Thyroid gland (tissue), 4 donors: ENCODE data around the gene BAD.

Source experiments
- POLR2A ChIP-seq, 2 donors: fragments of 450-650 bp; IDR thresholded peaks; one replicate each; pipeline ENCODE4 v1.6.1; 2017; ENCODE audit warnings: antibody characterized with exemption in 2 of 2, mild to moderate bottlenecking in 2 of 2, moderate library complexity in 1 of 2
- TF ChIP-seq, protein P1 (sequence below), 6 experiments: fragments of 200-600 bp in 3 of 6; fragments of 450-650 bp in 3 of 6; sonication (generic) in 3 of 6; IDR thresholded peaks; one replicate each; pipeline ENCODE4 v1.5.1; 2016 to 2019; ENCODE audit warnings: antibody characterized with exemption in 6 of 6, mild to moderate bottlenecking in 2 of 6, inconsistent platforms in 1 of 6, moderate library complexity in 1 of 6

GRCh38 chr11:64245401-64245796 is 39.1 kb downstream of the BAD start:
- TF ChIP-seq, protein P1, sequence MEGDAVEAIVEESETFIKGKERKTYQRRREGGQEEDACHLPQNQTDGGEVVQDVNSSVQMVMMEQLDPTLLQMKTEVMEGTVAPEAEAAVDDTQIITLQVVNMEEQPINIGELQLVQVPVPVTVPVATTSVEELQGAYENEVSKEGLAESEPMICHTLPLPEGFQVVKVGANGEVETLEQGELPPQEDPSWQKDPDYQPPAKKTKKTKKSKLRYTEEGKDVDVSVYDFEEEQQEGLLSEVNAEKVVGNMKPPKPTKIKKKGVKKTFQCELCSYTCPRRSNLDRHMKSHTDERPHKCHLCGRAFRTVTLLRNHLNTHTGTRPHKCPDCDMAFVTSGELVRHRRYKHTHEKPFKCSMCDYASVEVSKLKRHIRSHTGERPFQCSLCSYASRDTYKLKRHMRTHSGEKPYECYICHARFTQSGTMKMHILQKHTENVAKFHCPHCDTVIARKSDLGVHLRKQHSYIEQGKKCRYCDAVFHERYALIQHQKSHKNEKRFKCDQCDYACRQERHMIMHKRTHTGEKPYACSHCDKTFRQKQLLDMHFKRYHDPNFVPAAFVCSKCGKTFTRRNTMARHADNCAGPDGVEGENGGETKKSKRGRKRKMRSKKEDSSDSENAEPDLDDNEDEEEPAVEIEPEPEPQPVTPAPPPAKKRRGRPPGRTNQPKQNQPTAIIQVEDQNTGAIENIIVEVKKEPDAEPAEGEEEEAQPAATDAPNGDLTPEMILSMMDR (IDR thresholded peaks at IDR 0.05), result no peak
- TF ChIP-seq POLR2A (IDR thresholded peaks at IDR 0.05), result no peak
